HepG2 (cell line): Measurements from ENCODE around the gene TEAD1.

ENCODE experiments used
- NFE2L1 ChIP-seq: sonication (generic); formaldehyde crosslinking; IDR thresholded peaks from 2 replicates; pipeline ENCODE4 v1.4.0; 2020; ENCODE audit warnings: missing genetic modification reagents, mild to moderate bottlenecking, borderline replicate concordance
- PHF8 ChIP-seq: sonication (generic); formaldehyde crosslinking; IDR thresholded peaks from 2 replicates; pipeline ENCODE4 v1.5.0; 2020; ENCODE audit warnings: missing genetic modification reagents
- ZNF776 ChIP-seq: sonication (generic); formaldehyde crosslinking; IDR thresholded peaks from 2 replicates; pipeline ENCODE4 v1.4.0; 2020; ENCODE audit warnings: mild to moderate bottlenecking, missing genetic modification reagents
- TF ChIP-seq, protein P1 (sequence below): sonication (generic); formaldehyde crosslinking; IDR thresholded peaks from 2 replicates; pipeline ENCODE4 v1.5.0; 2020; ENCODE audit warnings: mild to moderate bottlenecking, missing genetic modification reagents, moderate library complexity
- TF ChIP-seq, protein P2 (sequence below): IDR thresholded peaks from 2 replicates; pipeline ENCODE4 v1.6.1; 2016; ENCODE audit warnings: low read depth, control low read depth
- TF ChIP-seq, protein P3 (sequence below): sonication (generic); formaldehyde crosslinking; IDR thresholded peaks from 2 replicates; pipeline ENCODE4 v1.4.0; 2020; ENCODE audit warnings: missing genetic modification reagents, low read depth, mild to moderate bottlenecking, borderline replicate concordance

DNA sequence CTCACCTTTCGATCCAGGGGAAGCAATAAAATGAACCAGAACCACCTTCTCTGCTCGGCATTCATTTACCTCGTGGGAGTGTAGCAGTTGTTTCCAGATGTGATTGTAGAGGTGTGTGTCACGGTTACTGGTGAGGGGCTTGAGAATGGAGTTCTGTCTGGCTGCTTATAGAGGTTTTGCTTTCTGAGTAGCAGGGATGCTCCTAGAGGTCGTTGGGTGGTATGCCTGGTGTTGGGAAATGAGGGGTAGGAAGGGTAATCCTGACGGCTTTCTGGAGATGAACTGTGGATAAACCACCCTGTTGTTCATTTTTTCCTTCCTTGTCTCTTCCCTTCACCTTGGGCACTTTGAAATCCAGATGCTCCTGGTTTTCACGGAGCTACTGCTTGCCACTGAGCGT lies 8.1 kb downstream of the TEAD1 start:
- TF ChIP-seq NFE2L1 (CRISPR knock-in tag) (no peak), PHF8 (CRISPR knock-in tag) (no peak), ZNF776 (CRISPR knock-in tag) (no peak)
- TF ChIP-seq, protein P1, sequence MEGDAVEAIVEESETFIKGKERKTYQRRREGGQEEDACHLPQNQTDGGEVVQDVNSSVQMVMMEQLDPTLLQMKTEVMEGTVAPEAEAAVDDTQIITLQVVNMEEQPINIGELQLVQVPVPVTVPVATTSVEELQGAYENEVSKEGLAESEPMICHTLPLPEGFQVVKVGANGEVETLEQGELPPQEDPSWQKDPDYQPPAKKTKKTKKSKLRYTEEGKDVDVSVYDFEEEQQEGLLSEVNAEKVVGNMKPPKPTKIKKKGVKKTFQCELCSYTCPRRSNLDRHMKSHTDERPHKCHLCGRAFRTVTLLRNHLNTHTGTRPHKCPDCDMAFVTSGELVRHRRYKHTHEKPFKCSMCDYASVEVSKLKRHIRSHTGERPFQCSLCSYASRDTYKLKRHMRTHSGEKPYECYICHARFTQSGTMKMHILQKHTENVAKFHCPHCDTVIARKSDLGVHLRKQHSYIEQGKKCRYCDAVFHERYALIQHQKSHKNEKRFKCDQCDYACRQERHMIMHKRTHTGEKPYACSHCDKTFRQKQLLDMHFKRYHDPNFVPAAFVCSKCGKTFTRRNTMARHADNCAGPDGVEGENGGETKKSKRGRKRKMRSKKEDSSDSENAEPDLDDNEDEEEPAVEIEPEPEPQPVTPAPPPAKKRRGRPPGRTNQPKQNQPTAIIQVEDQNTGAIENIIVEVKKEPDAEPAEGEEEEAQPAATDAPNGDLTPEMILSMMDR: no peak
- TF ChIP-seq, protein P2, sequence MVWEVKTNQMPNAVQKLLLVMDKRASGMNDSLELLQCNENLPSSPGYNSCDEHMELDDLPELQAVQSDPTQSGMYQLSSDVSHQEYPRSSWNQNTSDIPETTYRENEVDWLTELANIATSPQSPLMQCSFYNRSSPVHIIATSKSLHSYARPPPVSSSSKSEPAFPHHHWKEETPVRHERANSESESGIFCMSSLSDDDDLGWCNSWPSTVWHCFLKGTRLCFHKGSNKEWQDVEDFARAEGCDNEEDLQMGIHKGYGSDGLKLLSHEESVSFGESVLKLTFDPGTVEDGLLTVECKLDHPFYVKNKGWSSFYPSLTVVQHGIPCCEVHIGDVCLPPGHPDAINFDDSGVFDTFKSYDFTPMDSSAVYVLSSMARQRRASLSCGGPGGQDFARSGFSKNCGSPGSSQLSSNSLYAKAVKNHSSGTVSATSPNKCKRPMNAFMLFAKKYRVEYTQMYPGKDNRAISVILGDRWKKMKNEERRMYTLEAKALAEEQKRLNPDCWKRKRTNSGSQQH (CRISPR knock-in tag): no peak
- TF ChIP-seq, protein P3, sequence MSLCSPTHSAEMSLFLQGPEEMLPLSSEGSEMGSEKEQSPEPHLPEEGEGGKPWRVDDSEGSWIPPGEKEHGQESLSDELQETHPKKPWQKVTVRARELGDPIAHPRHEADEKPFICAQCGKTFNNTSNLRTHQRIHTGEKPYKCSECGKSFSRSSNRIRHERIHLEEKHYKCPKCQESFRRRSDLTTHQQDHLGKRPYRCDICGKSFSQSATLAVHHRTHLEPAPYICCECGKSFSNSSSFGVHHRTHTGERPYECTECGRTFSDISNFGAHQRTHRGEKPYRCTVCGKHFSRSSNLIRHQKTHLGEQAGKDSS (CRISPR knock-in tag): no peak
